OCI-LY3 (cell line): ENCODE results near the gene NFE2.
"Not testable (repeated sequence)": the region's sequence is repeated elsewhere in the genome, so short reads cannot be mapped to it uniquely, and the experiment has no call there.

ENCODE experiments used
- CTCF ChIP-seq: fragments of 200-600, 300-600 bp; sonication (generic); IDR thresholded peaks from 2 replicates; pipeline ENCODE4 v1.5.1; 2014; ENCODE audit warnings: antibody characterized with exemption, low read length, low read depth
- EZH2phosphoT487 ChIP-seq: fragments of 200-600 bp; shearing (Covaris generic); IDR thresholded peaks from 2 replicates; pipeline ENCODE4 v1.6.1; 2018; ENCODE audit warnings: antibody characterized with exemption, mixed run types, low read depth

GRCh38 chr12:54281694-54282093 is 19.1 kb downstream of the NFE2 start:
- TF ChIP-seq CTCF, EZH2phosphoT487: not testable (repeated sequence)
